ENCODE results near the gene NPIPA3. TPM values are rescaled to one million over a fixed set of nuclear protein-coding genes. Genes with fewer than 3 reads are reported as not detected.
"Not testable (repeated sequence)": the region's sequence is repeated elsewhere in the genome, so short reads cannot be mapped to it uniquely, and the experiment has no call there.

Gene NPIPA3
- total RNA-seq, 1 donor from 2014 or later: 0.17 TPM

DNA sequence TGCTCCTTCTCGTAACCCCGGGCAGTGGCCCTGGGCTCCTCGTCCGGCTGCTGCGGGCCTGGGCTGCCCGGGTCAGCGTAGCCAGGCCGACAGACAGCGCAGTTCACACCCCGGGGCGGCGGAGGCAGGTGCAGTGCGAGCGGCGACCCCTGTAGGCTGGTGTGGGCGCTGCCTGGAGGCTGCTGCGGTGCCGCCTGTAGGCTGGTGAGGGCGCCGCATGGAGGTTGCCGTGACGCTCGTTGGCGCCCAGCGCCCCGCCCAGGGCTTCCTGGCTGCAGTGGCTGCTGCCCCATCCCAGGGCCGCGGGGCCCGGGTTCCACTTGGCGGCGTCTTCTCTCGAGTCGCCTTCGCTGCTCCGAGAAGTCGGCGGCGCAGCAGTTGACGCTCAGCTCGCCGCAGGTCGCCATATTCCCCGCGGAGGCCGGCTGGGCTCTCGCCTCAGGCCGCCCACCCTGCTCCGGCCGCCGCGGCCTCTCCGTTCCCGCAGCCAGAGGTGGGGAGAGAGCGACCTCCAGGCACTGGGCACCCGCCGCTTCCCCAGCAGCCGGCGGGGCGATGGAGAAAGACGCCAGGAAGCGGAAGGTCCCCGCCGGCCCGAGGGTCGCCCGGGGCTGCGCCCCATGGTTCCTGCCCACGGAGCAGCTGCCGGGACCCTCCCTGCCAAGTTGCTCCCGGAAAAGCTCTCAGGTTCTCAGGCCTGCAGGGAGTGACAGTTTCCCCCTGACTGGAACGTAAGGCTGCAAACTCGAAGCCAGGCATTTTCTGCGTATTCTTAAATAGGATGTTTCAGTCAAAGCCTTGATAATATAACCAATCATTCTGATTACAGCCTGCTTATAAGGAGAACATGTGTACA lies 39.3 kb downstream of the NPIPA3 start, which contains the start of gene NPIPA2:
Gene NPIPA2, plus strand, starts transcription at position 261 of the 856 bp plus-strand sequence. CDS start 5,533 bp downstream, outside the sequence.
- not testable (repeated sequence) for DNase-seq

GRCh38 chr16:14773654-14774053 lies 70.4 kb downstream of the NPIPA3 start:
- not testable (repeated sequence) for DNase-seq

DNA sequence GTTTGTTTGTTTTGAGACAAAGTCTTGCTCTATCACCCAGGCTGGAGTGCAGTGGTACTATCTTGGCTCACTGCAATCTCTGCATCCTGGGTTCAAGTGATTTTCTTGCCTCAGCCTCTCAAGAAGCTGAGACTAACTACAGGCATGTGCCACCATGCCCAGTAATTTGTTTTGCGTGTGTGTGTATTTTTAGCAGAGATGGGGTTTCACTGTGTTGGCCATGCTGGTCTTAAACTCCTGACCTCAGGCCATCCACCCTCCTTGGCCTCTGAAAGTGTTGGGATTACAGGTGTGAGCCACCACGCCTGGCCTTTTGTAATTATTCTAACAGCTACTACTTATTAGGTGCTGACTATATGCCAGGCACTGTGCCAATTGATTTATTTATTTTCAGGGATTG lies 72.4 kb downstream of the NPIPA3 start:
- not testable (repeated sequence) for DNase-seq

Other genes starting within 250 kb of the NPIPA3 start
- 23.7 and 30.7 TPM in 2 replicates for gene PARN, start 73.2 kb upstream of the NPIPA3 start, total RNA-seq
- gene BFAR, start 70.5 kb upstream of the NPIPA3 start, total RNA-seq: 114 and 117 TPM in 2 replicates
- not detected in 2 replicates for gene PLA2G10, start 9.1 kb upstream of the NPIPA3 start, total RNA-seq
- gene NPIPA2, start 39.1 kb downstream of the NPIPA3 start, total RNA-seq: 0.17 and 0.28 TPM in 2 replicates
- 120 and 228 TPM in 2 replicates for gene NOMO1, start 130.3 kb downstream of the NPIPA3 start, total RNA-seq
- gene NPIPA1, start 234.0 kb downstream of the NPIPA3 start, total RNA-seq: 33.8 and 37.8 TPM in 2 replicates

Data from dermis blood vessel endothelial cell (primary cell).